Measurements from ENCODE around the gene RNF13.

RNF13 gene

GRCh38 chr3:149989307-149989706, 176.3 kb downstream of the RNF13 start:
- H3K36me3 ChIP-seq (replicated peaks), result no peaks in the 10 kb centered on the region; the same call in 1 of the 2 replicates
- no peaks in the 10 kb centered on the region; the same call in 1 of the 2 replicates for H3K4me1 ChIP-seq
- DNase-seq (ENCODE audit: low spot score in 2 of 2), result no peak
- no peaks in the 10 kb centered on the region for H3K27me3 ChIP-seq (ENCODE audit: low read depth)
- in situ Hi-C loops (cut with MboI; ENCODE audit: low sequenced_read_pairs), result no loop called here
- H3K9me3 ChIP-seq, result no peaks in the 10 kb centered on the region
- no peak overlapping the region for H3K4me3 ChIP-seq

- in situ Hi-C loops (cut with MboI; ENCODE audit: low sequenced_read_pairs), result no loop called here
- Histone ChIP-seq H3K4me3 (no peak overlapping the region), H3K9me3 (peaks cover 10% of the 10 kb centered on the region; the same call in 1 of the 2 replicates), H3K36me3 (replicated peaks) (no peaks in the 10 kb centered on the region; the same call in 1 of the 2 replicates), H3K27me3 (ENCODE audit: low read depth) (no peaks in the 10 kb centered on the region), H3K4me1 (no peaks in the 10 kb centered on the region; the same call in 1 of the 2 replicates)
- no peak for DNase-seq (ENCODE audit: low spot score in 2 of 2)
Observed at GRCh38 chr3:149990423-149990948, 177.5 kb downstream of the RNF13 start.

DNA sequence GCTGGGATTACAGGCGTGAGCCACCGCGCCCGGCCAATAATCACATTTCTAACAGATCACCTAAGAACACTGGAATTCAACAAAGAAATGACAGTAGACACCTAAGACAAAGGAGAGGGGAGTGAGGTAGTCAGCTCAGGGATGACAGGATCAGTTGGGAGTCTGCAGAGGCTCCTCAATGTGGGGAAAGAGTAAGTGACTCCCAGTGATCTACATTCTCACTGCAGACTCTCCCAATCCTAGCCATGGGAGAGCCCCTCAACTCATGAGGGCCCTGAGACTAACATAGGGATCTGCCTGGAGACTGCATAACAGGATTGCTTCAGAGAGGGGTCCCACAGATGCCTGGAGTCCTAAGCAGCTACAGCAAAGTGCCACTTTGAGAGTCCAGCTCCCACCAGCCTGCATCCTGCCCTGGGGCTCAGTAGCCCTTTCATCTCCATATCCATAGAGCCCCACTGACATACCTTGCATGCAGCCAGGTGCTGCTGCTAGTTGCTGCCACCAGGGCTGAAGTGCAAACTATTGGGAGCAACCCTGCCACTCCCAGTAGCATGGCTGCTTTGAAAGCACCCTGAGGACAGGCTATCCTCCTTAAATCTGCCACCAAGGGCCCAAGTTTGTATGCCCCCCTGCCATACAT, 179.5 kb downstream of the RNF13 start:
- no peak for DNase-seq (ENCODE audit: low spot score in 2 of 2)
- Histone ChIP-seq H3K4me3 (no peak overlapping the region), H3K9me3 (peaks cover 11% of the 10 kb centered on the region; the same call in 1 of the 2 replicates), H3K36me3 (replicated peaks) (no peaks in the 10 kb centered on the region), H3K27me3 (ENCODE audit: low read depth) (no peaks in the 10 kb centered on the region; the same call in 1 of the 2 replicates), H3K4me1 (no peaks in the 10 kb centered on the region)
- in situ Hi-C loops (cut with MboI; ENCODE audit: low sequenced_read_pairs), result no loop called here

GRCh38 chr3:149998946-149999345, 185.9 kb downstream of the RNF13 start:
- Histone ChIP-seq H3K4me3 (no peak overlapping the region), H3K36me3 (replicated peaks) (no peaks in the 10 kb centered on the region), H3K9me3 (peaks cover 14% of the 10 kb centered on the region; the same call in 1 of the 2 replicates), H3K4me1 (no peaks in the 10 kb centered on the region), H3K27me3 (ENCODE audit: low read depth) (no peaks in the 10 kb centered on the region; the same call in 1 of the 2 replicates)
- in situ Hi-C loops (cut with MboI; ENCODE audit: low sequenced_read_pairs), result loop anchor here (5.0 kb wide), 1 partner anchor 62 kb away; no protein-coding TSS in a partner anchor
- DNase-seq (ENCODE audit: low spot score in 2 of 2), result no peak

DNA sequence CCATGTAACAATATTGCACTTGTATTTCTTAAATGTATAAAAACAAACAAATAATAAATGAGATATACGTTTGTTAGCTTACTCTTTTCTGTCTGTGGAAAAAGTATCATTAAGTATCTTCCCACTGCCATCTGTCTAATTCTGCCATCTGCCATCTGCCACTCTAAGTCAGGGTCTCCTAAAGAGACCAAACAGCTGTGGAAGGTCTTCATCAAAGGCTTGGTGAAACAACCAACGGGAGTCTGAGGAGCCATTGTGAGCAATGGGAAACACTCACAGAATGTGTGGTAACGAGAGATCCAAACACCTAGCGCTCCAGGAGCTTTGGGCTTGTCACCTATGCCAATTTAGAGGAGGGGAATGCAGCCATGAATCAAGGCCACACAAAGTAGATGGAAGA, 186.4 kb downstream of the RNF13 start:
- Histone ChIP-seq H3K4me3 (no peak overlapping the region), H3K9me3 (peaks cover 14% of the 10 kb centered on the region; the same call in 1 of the 2 replicates), H3K4me1 (no peaks in the 10 kb centered on the region), H3K36me3 (replicated peaks) (no peaks in the 10 kb centered on the region), H3K27me3 (ENCODE audit: low read depth) (no peaks in the 10 kb centered on the region; the same call in 1 of the 2 replicates)
- in situ Hi-C loops (cut with MboI; ENCODE audit: low sequenced_read_pairs), result loop anchor here (5.0 kb wide), 1 partner anchor 62 kb away; no protein-coding TSS in a partner anchor
- DNase-seq (ENCODE audit: low spot score in 2 of 2), result no peak

DNA sequence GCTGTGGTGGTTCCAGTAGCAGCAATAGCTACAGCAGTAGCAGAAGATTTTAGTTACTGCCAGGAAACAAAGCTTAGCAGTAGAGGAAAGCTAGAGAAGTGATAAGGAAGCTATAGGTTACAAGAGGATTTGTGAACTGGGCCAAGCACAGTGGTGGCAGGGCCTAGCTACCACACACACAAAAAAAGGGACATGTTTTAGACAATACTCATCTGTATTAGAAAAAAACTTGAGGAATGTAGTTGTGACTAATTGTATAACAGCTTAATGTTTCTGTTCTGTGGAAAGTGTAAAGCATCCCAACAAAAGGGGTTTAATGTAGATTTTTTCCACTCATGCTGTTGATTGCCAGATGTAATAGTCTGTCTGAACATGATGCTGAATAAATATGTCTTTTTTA, 187.6 kb downstream of the RNF13 start:
- H3K27me3 ChIP-seq (ENCODE audit: low read depth), result no peaks in the 10 kb centered on the region; the same call in 1 of the 2 replicates

DNA sequence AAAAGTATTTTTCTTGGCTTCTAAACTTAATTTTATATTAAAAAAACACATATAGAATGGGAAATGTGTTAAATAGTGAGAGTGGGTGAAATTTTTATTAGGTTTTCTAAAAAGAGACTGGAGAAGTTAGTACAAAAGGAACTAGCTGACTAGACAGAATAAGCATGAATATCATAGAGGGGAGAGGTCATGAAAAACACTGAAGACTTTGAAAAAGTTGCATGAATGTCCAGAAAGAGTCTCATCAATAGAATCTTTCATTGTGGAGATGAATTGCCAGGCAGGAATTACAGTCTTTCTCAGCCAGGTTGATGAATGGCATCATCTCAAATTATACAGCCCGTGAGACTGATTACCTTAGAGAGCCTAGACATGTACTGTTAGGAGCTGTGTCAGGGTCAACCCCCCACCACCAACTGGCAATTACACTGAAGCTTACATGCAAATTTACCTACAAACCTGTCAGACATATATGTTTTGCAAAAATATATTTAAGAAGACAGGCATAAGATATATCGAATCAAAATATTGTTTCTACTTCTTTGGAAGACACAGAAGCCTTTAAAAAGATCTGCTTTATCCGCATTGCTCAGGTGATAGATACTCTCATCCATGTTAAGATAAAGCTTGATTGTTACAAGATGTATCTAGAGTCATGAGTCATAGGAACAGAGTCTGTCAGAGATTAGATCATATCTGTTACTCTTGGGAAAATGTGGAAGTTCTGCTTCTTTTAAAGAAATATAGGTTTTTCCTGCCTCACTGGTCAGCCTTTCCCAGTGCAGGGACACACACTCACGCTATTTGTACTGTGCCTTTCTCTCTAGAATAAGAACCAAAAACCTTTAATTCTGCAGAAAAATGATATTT, 192.5 kb downstream of the RNF13 start:
- Histone ChIP-seq H3K4me3 (no peak overlapping the region), H3K36me3 (replicated peaks) (no peaks in the 10 kb centered on the region), H3K9me3 (no peaks in the 10 kb centered on the region), H3K27me3 (ENCODE audit: low read depth) (no peaks in the 10 kb centered on the region), H3K4me1 (no peaks in the 10 kb centered on the region)
- in situ Hi-C loops (cut with MboI; ENCODE audit: low sequenced_read_pairs), result no loop called here
- DNase-seq (ENCODE audit: low spot score in 2 of 2), result no peak

More for the DNA sequence above, 187.6 kb downstream of the RNF13 start:
- Histone ChIP-seq H3K4me3 (no peak overlapping the region), H3K36me3 (replicated peaks) (no peaks in the 10 kb centered on the region), H3K9me3 (0 out of 2 replicates have a peak, but pooled peaks cover 3% of the 10 kb centered on the region), H3K4me1 (no peaks in the 10 kb centered on the region)
- in situ Hi-C loops (cut with MboI; ENCODE audit: low sequenced_read_pairs), result no loop called here
- no peak for DNase-seq (ENCODE audit: low spot score in 2 of 2)

DNA sequence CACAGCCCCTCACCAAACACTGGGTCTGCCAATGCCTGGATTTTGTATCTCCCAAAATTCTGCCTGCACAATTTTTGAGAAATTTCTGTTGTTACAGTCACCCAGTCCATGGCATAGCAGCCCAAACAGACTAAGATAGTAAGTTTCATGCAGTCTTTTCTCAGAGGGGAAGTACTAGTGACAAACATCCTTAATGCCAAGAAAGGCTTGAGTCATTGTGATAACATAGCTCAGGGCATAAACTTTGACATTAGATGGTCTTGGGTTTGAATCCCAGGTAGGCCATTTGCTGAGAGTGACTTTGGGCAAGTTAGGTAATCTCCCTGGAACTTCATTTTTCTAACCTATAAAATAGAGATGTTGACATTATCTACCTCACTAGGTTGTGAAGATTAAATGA, 193.8 kb downstream of the RNF13 start:
- H3K9me3 ChIP-seq, result no peaks in the 10 kb centered on the region
- DNase-seq (ENCODE audit: low spot score in 2 of 2), result no peak
- H3K4me1 ChIP-seq, result no peaks in the 10 kb centered on the region
- H3K36me3 ChIP-seq (replicated peaks), result no peaks in the 10 kb centered on the region
- no peak overlapping the region for H3K4me3 ChIP-seq
- in situ Hi-C loops (cut with MboI; ENCODE audit: low sequenced_read_pairs), result no loop called here
- H3K27me3 ChIP-seq (ENCODE audit: low read depth), result no peaks in the 10 kb centered on the region
